Measurements from ENCODE around the gene CRACR2B.

The CRACR2B gene

DNA sequence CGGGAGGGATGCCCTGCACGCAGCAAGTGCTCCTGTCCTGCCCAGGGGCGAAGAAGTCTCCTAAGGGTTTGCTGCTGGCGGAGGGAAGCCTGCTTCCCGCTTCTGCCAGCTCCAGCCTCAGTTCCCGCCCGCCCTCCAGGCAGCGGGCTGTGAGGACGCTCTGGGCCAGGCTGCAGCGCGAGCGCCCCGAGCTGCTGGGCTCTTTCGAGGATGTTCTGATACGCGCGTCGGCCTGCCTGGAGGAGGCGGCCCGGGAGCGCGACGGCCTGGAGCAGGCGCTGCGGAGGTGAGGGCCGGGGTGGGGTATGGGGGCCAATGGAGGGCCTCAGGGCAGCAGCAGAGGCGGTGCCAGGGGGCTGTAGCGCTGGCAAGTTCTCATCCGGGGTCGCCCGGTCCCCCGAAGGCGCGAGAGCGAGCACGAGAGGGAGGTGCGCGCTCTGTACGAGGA, 2.2 kb downstream of the CRACR2B start:
- H3K27me3 ChIP-seq (ENCODE audit: insufficient read depth, poor library complexity, severe bottlenecking) = peaks cover 9% of the 10 kb centered on the region
- H3K4me3 ChIP-seq (replicated peaks; ENCODE audit: insufficient read depth, low read length) = no peak overlapping the region
- H3K27ac ChIP-seq (replicated peaks) = no peak overlapping the region
- DNase-seq (ENCODE audit: low read depth in 1 of 2, low spot score in 1 of 2) = no peak
- TF ChIP-seq, protein P1, sequence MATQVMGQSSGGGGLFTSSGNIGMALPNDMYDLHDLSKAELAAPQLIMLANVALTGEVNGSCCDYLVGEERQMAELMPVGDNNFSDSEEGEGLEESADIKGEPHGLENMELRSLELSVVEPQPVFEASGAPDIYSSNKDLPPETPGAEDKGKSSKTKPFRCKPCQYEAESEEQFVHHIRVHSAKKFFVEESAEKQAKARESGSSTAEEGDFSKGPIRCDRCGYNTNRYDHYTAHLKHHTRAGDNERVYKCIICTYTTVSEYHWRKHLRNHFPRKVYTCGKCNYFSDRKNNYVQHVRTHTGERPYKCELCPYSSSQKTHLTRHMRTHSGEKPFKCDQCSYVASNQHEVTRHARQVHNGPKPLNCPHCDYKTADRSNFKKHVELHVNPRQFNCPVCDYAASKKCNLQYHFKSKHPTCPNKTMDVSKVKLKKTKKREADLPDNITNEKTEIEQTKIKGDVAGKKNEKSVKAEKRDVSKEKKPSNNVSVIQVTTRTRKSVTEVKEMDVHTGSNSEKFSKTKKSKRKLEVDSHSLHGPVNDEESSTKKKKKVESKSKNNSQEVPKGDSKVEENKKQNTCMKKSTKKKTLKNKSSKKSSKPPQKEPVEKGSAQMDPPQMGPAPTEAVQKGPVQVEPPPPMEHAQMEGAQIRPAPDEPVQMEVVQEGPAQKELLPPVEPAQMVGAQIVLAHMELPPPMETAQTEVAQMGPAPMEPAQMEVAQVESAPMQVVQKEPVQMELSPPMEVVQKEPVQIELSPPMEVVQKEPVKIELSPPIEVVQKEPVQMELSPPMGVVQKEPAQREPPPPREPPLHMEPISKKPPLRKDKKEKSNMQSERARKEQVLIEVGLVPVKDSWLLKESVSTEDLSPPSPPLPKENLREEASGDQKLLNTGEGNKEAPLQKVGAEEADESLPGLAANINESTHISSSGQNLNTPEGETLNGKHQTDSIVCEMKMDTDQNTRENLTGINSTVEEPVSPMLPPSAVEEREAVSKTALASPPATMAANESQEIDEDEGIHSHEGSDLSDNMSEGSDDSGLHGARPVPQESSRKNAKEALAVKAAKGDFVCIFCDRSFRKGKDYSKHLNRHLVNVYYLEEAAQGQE (IDR thresholded peaks at IDR 0.05; ENCODE audit: insufficient replicate concordance, low read depth) = no peak
- TF ChIP-seq GABPA (IDR thresholded peaks at IDR 0.05; ENCODE audit: low read depth) (no peak), SPI1 (IDR thresholded peaks at IDR 0.05; ENCODE audit: borderline replicate concordance, low read depth) (no peak), POLR2AphosphoS5 (IDR thresholded peaks at IDR 0.05; ENCODE audit: low read depth) (no peak), CTCF (IDR thresholded peaks at IDR 0.05; ENCODE audit: insufficient read depth, low read length) (no peak)

- Histone ChIP-seq H3K27me3 (ENCODE audit: insufficient read depth, poor library complexity, severe bottlenecking) (peaks cover 9% of the 10 kb centered on the region), H3K27ac (replicated peaks) (no peak overlapping the region), H3K4me3 (replicated peaks; ENCODE audit: insufficient read depth, low read length) (no peak overlapping the region)
- TF ChIP-seq POLR2AphosphoS5 (IDR thresholded peaks at IDR 0.05; ENCODE audit: low read depth) (no peak), CTCF (IDR thresholded peaks at IDR 0.05; ENCODE audit: insufficient read depth, low read length) (no peak), SPI1 (IDR thresholded peaks at IDR 0.05; ENCODE audit: borderline replicate concordance, low read depth) (no peak), GABPA (IDR thresholded peaks at IDR 0.05; ENCODE audit: low read depth) (no peak)
- TF ChIP-seq, protein P1 (IDR thresholded peaks at IDR 0.05; ENCODE audit: insufficient replicate concordance, low read depth) = no peak
- no peak for DNase-seq (ENCODE audit: low read depth in 1 of 2, low spot score in 1 of 2)
These were observed 2.8 kb downstream of the CRACR2B start for GRCh38 chr11:830295-831117.

DNA sequence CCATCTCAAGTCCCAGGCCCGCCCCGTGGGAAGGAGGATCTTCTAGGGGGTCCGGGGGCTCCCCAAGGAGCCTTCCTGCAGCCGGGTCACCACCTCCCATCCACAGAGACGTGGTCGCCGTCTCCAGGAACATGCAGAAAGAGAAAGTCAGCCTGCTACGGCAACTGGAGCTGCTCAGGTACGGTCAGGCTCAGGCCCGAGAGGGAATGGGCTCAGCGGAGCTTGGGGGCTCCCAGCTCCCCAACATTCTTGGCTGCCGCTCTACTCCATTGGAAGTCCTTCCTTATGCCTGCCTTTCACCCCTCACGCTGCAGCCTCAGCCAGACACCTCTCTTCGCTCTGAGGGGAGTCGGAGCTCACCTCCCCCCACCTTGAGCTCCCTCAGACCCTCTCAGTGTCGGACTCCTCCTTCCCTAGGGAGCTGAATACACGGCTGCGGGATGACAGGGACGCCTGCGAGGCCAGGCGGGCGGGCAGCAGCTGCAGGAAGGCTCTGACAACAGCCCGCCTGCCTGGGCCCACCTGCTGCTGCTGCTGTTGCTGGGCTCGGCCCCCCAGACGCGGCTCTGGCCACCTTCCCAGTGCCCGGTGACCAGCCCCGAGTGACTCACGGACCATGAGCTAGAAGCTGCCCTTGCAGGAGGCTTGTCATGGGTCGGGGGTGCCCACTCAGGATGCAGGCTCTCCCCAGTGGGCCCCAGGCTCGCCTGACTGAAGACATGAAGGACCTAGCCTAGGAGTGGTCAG, 3.6 kb downstream of the CRACR2B start:
- H3K4me3 ChIP-seq (replicated peaks; ENCODE audit: insufficient read depth, low read length) = no peak overlapping the region
- no peak for TF ChIP-seq SPI1 (IDR thresholded peaks at IDR 0.05; ENCODE audit: borderline replicate concordance, low read depth)
- no peak for TF ChIP-seq GABPA (IDR thresholded peaks at IDR 0.05; ENCODE audit: low read depth)
- TF ChIP-seq, protein P1 (IDR thresholded peaks at IDR 0.05; ENCODE audit: insufficient replicate concordance, low read depth) = no peak
- no peak for TF ChIP-seq POLR2AphosphoS5 (IDR thresholded peaks at IDR 0.05; ENCODE audit: low read depth)
- TF ChIP-seq CTCF (IDR thresholded peaks at IDR 0.05; ENCODE audit: insufficient read depth, low read length) = no peak
- no peak overlapping the region for H3K27ac ChIP-seq (replicated peaks)
- DNase-seq (ENCODE audit: low read depth in 1 of 2, low spot score in 1 of 2) = no peak
- peaks cover 9% of the 10 kb centered on the region for H3K27me3 ChIP-seq (ENCODE audit: insufficient read depth, poor library complexity, severe bottlenecking)
